ENCODE results near the gene RFPL4A. TPM values are rescaled to one million over a fixed set of nuclear protein-coding genes. Genes with fewer than 3 reads are reported as not detected.
"Not testable (repeated sequence)": the region's sequence is repeated elsewhere in the genome, so short reads cannot be mapped to it uniquely, and the experiment has no call there.

RFPL4A gene
- total and polyA plus RNA-seq, 2 donors (not counting 1 experiment from before 2014, with no cell fraction given): not detected

DNA sequence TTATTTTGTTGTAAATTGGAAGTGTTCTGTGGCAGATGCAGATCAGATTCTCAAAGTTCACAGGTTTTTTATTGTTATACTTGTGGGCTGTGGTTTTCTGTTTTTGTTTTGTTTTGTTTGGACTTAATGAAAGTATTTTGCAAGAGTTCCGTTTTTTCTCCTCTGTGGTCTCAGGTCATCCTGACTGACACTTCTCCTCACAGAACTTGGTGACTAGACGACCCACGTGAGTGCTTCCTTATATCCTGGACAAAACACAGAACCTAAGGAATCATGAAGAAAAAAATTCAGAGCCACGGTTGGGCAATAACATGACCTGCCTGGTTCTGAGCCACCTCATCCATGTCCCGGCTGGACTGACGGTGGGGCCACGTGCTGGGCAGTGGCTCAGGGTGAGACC, 7.6 kb downstream of the RFPL4A start:
- Histone ChIP-seq H3K9ac (ENCODE audit: insufficient read depth, low read length) (no peak overlapping the region), H3K4me2 (ENCODE audit: extremely low read depth, insufficient read depth, low read length) (no peak overlapping the region), H3K9me3 (ENCODE audit: control insufficient read depth, insufficient read depth, low read depth, low read length) (no peaks in the 10 kb centered on the region), H3K36me3 (ENCODE audit: control insufficient read depth, insufficient read depth, low read length) (no peaks in the 10 kb centered on the region), H4K20me1 (ENCODE audit: control insufficient read depth, extremely low read depth, insufficient read depth, low read length) (no peaks in the 10 kb centered on the region), H3K4me1 (ENCODE audit: control insufficient read depth, extremely low read depth, insufficient read depth, low read length) (no peaks in the 10 kb centered on the region), H2AFZ (ENCODE audit: low read length) (no peak overlapping the region), H3K4me3 (replicated peaks in 1 of 4; ENCODE audit: control extremely low read depth in 1 of 4, insufficient read depth in 1 of 4, low read depth in 3 of 4, low read length in 4 of 4) (no peak overlapping the region), H3K27ac (ENCODE audit: insufficient read depth, low read length) (no peak overlapping the region), H3K79me2 (ENCODE audit: control insufficient read depth, insufficient read depth, low read length) (no peaks in the 10 kb centered on the region), H3K27me3 (ENCODE audit: control insufficient read depth, insufficient read depth, low read length) (no peaks in the 10 kb centered on the region)
- DNase-seq (ENCODE audit: low read depth in 2 of 2): no peak
- TF ChIP-seq, protein P1, sequence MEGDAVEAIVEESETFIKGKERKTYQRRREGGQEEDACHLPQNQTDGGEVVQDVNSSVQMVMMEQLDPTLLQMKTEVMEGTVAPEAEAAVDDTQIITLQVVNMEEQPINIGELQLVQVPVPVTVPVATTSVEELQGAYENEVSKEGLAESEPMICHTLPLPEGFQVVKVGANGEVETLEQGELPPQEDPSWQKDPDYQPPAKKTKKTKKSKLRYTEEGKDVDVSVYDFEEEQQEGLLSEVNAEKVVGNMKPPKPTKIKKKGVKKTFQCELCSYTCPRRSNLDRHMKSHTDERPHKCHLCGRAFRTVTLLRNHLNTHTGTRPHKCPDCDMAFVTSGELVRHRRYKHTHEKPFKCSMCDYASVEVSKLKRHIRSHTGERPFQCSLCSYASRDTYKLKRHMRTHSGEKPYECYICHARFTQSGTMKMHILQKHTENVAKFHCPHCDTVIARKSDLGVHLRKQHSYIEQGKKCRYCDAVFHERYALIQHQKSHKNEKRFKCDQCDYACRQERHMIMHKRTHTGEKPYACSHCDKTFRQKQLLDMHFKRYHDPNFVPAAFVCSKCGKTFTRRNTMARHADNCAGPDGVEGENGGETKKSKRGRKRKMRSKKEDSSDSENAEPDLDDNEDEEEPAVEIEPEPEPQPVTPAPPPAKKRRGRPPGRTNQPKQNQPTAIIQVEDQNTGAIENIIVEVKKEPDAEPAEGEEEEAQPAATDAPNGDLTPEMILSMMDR (conservative IDR thresholded peaks at IDR 0.05 in 1 of 2, IDR thresholded peaks at IDR 0.05 in 1 of 2; ENCODE audit: low read depth in 1 of 2, low read length in 2 of 2): no peak
- TF ChIP-seq EZH2 (IDR thresholded peaks at IDR 0.05; ENCODE audit: low read length, missing control alignments): no peak

DNA sequence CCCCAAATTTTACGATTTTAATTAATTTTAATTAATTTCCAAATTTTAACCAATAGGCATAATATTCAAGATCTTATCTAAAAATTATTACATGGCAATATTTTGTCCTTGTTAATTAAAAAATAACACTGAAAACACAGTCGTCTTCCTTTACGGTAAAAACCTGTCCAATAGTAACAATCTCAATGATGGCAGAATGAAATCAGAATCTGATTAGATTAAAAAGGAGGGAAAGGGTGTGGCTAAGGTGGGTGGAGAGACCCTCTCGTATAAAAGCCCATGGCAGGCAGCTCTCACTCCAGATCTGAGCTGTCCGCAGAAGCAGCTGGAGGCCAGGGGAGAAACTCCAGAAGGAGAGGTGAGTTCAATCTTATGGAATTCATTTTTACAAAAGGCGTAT, 9.9 kb downstream of the RFPL4A start, which contains the start of gene RFPL4AL1:
Gene RFPL4AL1, plus strand, starts transcription at position 301 of the 400 bp plus-strand sequence. CDS start 2,687 bp downstream, outside the sequence.
- not testable (repeated sequence) for H3K4me1 ChIP-seq (ENCODE audit: control insufficient read depth, extremely low read depth, insufficient read depth, low read length); H3K27ac ChIP-seq (ENCODE audit: insufficient read depth, low read length); H3K27me3 ChIP-seq (ENCODE audit: control insufficient read depth, insufficient read depth, low read length); H4K20me1 ChIP-seq (ENCODE audit: control insufficient read depth, extremely low read depth, insufficient read depth, low read length); H2AFZ ChIP-seq (ENCODE audit: low read length); H3K9me3 ChIP-seq (ENCODE audit: control insufficient read depth, insufficient read depth, low read depth, low read length); DNase-seq (ENCODE audit: low read depth in 2 of 2); H3K79me2 ChIP-seq (ENCODE audit: control insufficient read depth, insufficient read depth, low read length); H3K4me3 ChIP-seq (replicated peaks in 1 of 4; ENCODE audit: control extremely low read depth in 1 of 4, insufficient read depth in 1 of 4, low read depth in 3 of 4, low read length in 4 of 4); H3K36me3 ChIP-seq (ENCODE audit: control insufficient read depth, insufficient read depth, low read length); H3K9ac ChIP-seq (ENCODE audit: insufficient read depth, low read length); H3K4me2 ChIP-seq (ENCODE audit: extremely low read depth, insufficient read depth, low read length)

DNA sequence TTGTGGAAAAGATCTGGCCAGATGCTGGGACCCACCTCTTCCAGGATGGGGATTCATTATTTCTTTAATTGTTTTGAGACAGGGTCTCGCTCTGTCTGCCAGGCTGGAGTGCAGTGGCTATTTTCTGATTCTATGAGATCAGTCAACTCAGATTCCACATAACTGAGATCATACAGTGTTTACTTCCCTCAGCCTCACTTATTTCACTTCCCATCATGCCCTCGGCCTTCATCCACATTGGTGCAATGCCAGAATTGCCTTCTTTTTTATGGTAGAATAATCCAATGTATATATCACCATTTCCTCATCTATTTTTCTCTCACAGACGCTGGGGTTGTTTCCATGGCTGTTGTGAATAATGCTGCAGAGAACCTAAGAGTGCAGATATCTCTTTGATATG, 10.7 kb downstream of the RFPL4A start:
- H3K4me1 ChIP-seq (ENCODE audit: control insufficient read depth, extremely low read depth, insufficient read depth, low read length); H3K4me3 ChIP-seq (replicated peaks in 1 of 4; ENCODE audit: control extremely low read depth in 1 of 4, insufficient read depth in 1 of 4, low read depth in 3 of 4, low read length in 4 of 4): not testable (repeated sequence)

DNA sequence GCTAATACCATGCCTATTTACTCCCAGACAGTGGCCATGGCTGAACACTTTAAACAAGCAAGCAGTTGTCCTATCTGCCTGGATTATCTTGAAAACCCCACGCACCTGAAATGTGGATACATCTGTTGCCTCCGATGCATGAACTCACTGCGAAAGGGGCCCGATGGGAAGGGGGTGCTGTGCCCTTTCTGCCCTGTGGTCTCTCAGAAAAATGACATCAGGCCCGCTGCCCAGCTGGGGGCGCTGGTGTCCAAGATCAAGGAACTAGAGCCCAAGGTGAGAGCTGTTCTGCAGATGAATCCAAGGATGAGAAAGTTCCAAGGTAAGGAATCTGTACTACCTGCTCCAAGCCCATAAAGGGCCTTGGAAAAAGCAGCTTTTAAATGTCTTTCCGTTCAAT, 18.6 kb downstream of the RFPL4A start:
- H2AFZ ChIP-seq (ENCODE audit: low read length): no peak overlapping the region
- H3K4me2 ChIP-seq (ENCODE audit: extremely low read depth, insufficient read depth, low read length): no peak overlapping the region
- no peaks in the 10 kb centered on the region for H3K79me2 ChIP-seq (ENCODE audit: control insufficient read depth, insufficient read depth, low read length)
- no peak for DNase-seq (ENCODE audit: low read depth in 2 of 2)
- H3K4me1 ChIP-seq (ENCODE audit: control insufficient read depth, extremely low read depth, insufficient read depth, low read length): no peaks in the 10 kb centered on the region
- H3K36me3 ChIP-seq (ENCODE audit: control insufficient read depth, insufficient read depth, low read length): no peaks in the 10 kb centered on the region
- no peak overlapping the region for H3K27ac ChIP-seq (ENCODE audit: insufficient read depth, low read length)
- H3K27me3 ChIP-seq (ENCODE audit: control insufficient read depth, insufficient read depth, low read length): no peaks in the 10 kb centered on the region
- no peaks in the 10 kb centered on the region for H4K20me1 ChIP-seq (ENCODE audit: control insufficient read depth, extremely low read depth, insufficient read depth, low read length)
- no peak overlapping the region for H3K9ac ChIP-seq (ENCODE audit: insufficient read depth, low read length)
- H3K9me3 ChIP-seq (ENCODE audit: control insufficient read depth, insufficient read depth, low read depth, low read length): no peaks in the 10 kb centered on the region
- no peak overlapping the region for H3K4me3 ChIP-seq (replicated peaks in 1 of 4; ENCODE audit: control extremely low read depth in 1 of 4, insufficient read depth in 1 of 4, low read depth in 3 of 4, low read length in 4 of 4)
- TF ChIP-seq, protein P1 (conservative IDR thresholded peaks at IDR 0.05 in 1 of 2, IDR thresholded peaks at IDR 0.05 in 1 of 2; ENCODE audit: low read depth in 1 of 2, low read length in 2 of 2): no peak
- no peak for TF ChIP-seq EZH2 (IDR thresholded peaks at IDR 0.05; ENCODE audit: low read length, missing control alignments)

More for the DNA sequence above, 10.7 kb downstream of the RFPL4A start:
- DNase-seq (ENCODE audit: low read depth in 2 of 2); H2AFZ ChIP-seq (ENCODE audit: low read length); H3K9ac ChIP-seq (ENCODE audit: insufficient read depth, low read length); H3K27ac ChIP-seq (ENCODE audit: insufficient read depth, low read length); H3K79me2 ChIP-seq (ENCODE audit: control insufficient read depth, insufficient read depth, low read length); H3K9me3 ChIP-seq (ENCODE audit: control insufficient read depth, insufficient read depth, low read depth, low read length); H3K4me2 ChIP-seq (ENCODE audit: extremely low read depth, insufficient read depth, low read length); H3K36me3 ChIP-seq (ENCODE audit: control insufficient read depth, insufficient read depth, low read length); H4K20me1 ChIP-seq (ENCODE audit: control insufficient read depth, extremely low read depth, insufficient read depth, low read length); H3K27me3 ChIP-seq (ENCODE audit: control insufficient read depth, insufficient read depth, low read length): not testable (repeated sequence)
